ENCODE data around the gene WDFY2. TPM values are rescaled to one million over a fixed set of nuclear protein-coding genes. Genes with fewer than 3 reads are reported as not detected.

Gene WDFY2
- total RNA-seq, 2 donors from 2014 or later: 25.7 to 31.9 TPM

DNA sequence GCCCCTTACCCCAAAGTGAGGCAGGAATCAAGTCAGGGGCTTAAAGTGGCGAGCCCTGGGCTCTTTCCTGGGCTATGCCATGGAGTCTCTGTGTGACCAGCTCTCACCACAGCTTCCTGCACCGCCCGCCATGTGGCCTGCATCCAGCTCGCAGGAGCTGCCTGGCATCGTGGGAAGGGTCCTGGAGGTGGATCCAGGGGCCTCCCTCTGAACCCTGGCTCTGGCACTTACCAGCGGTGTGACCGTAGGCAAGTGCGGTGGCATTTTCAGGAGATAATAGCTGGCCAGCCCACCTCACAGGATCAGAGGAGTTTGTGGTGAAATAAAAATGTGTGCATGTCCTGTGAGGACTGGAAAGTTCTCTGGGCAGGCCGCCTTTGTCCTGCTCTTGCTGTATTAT is 193.7 kb downstream of the WDFY2 start:
- Histone ChIP-seq H3K27me3 (no peaks in the 10 kb centered on the region), H3K27ac (peak overlapping the region; percentile 87 to 95 (median 89)), H3K36me3 (replicated peaks in 1 of 2; ENCODE audit: insufficient read depth in 1 of 2, low read depth in 2 of 2) (no peaks in the 10 kb centered on the region), H3K9me3 (no peaks in the 10 kb centered on the region), H3K4me3 (no peak overlapping the region), H3K4me1 (peaks cover 70% of the 10 kb centered on the region)
- no peak for ATAC-seq
- intact Hi-C loops (cut with DNase I): no loop called here
- DNase-seq: peak in 3 of 4 donors; percentile 40 to 56 (median 45)
- TF ChIP-seq, protein P1, sequence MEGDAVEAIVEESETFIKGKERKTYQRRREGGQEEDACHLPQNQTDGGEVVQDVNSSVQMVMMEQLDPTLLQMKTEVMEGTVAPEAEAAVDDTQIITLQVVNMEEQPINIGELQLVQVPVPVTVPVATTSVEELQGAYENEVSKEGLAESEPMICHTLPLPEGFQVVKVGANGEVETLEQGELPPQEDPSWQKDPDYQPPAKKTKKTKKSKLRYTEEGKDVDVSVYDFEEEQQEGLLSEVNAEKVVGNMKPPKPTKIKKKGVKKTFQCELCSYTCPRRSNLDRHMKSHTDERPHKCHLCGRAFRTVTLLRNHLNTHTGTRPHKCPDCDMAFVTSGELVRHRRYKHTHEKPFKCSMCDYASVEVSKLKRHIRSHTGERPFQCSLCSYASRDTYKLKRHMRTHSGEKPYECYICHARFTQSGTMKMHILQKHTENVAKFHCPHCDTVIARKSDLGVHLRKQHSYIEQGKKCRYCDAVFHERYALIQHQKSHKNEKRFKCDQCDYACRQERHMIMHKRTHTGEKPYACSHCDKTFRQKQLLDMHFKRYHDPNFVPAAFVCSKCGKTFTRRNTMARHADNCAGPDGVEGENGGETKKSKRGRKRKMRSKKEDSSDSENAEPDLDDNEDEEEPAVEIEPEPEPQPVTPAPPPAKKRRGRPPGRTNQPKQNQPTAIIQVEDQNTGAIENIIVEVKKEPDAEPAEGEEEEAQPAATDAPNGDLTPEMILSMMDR (IDR thresholded peaks at IDR 0.05): no peak
- no peak for TF ChIP-seq POLR2A (IDR thresholded peaks at IDR 0.05)
- 38 to 58% methylated on average over 9 of the region's 9 CpGs for WGBS, 2 donors

DNA sequence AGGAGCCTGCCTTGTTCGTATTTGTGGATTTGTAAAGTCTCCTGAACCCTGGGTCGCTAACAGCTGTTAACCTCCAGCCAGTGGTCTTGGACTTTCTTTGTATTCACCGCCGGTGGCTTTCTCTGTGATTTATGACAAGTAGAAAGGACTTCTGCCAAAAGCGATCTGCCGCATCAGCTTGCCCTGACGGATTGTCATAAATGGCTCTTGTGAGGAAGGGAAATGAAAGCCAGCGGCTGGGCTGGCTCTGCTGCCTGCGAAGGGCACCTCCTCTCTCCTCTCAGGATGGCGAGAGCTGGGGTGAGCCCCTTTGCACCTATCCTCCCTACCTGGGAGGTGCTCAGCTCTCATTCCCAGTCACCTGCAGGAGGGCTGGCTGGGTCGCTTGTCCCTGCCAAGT is 194.1 kb downstream of the WDFY2 start:
- no peaks in the 10 kb centered on the region for H3K36me3 ChIP-seq (replicated peaks in 1 of 2; ENCODE audit: insufficient read depth in 1 of 2, low read depth in 2 of 2)
- ATAC-seq: no peak
- H3K4me3 ChIP-seq: no peak overlapping the region
- H3K27ac ChIP-seq: peak overlapping the region; percentile 87 to 95 (median 89)
- no peaks in the 10 kb centered on the region for H3K27me3 ChIP-seq
- DNase-seq: peak; percentile 59 to 73 (median 68)
- TF ChIP-seq, protein P1 (IDR thresholded peaks at IDR 0.05): no peak
- peak in 1 of 3 donors; percentile 49 for TF ChIP-seq POLR2A (IDR thresholded peaks at IDR 0.05)
- intact Hi-C loops (cut with DNase I): no loop called here
- H3K4me1 ChIP-seq: peaks cover 72% of the 10 kb centered on the region
- no peaks in the 10 kb centered on the region for H3K9me3 ChIP-seq
- WGBS, 2 donors: 10% methylated on average over 11 of the region's 11 CpGs

DNA sequence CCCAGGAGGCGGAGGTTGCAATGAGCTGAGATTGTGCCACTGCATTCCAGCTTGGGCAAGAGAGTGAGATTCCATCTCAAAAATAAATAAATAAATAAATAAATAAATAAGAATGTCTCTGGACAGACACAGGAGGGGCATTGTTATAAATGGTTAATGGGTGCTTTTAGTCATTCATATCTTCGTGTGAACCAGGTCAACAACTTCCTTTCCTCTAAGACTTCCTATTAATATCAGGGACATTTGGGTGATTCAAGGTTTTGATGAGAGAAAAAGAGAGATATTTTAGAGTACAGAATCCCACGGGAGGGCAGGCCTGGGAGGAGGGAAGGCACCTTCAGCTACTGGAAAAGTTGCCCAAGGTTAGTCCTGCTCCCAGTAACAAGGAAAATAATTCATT is 195.8 kb downstream of the WDFY2 start:
- Histone ChIP-seq H3K9me3 (no peaks in the 10 kb centered on the region), H3K27ac (peak overlapping the region; percentile 89 to 95 (median 90)), H3K4me1 (peaks cover 89% of the 10 kb centered on the region), H3K36me3 (replicated peaks in 1 of 2; ENCODE audit: insufficient read depth in 1 of 2, low read depth in 2 of 2) (no peaks in the 10 kb centered on the region), H3K27me3 (no peaks in the 10 kb centered on the region), H3K4me3 (no peak overlapping the region)
- DNase-seq (no peak), ATAC-seq (no peak)
- intact Hi-C loops (cut with DNase I): no loop called here
- 48 to 55% methylated on average over 3 of the region's 3 CpGs for WGBS, 2 donors
- TF ChIP-seq, protein P1 (IDR thresholded peaks at IDR 0.05): no peak
- no peak for TF ChIP-seq POLR2A (IDR thresholded peaks at IDR 0.05)

DNA sequence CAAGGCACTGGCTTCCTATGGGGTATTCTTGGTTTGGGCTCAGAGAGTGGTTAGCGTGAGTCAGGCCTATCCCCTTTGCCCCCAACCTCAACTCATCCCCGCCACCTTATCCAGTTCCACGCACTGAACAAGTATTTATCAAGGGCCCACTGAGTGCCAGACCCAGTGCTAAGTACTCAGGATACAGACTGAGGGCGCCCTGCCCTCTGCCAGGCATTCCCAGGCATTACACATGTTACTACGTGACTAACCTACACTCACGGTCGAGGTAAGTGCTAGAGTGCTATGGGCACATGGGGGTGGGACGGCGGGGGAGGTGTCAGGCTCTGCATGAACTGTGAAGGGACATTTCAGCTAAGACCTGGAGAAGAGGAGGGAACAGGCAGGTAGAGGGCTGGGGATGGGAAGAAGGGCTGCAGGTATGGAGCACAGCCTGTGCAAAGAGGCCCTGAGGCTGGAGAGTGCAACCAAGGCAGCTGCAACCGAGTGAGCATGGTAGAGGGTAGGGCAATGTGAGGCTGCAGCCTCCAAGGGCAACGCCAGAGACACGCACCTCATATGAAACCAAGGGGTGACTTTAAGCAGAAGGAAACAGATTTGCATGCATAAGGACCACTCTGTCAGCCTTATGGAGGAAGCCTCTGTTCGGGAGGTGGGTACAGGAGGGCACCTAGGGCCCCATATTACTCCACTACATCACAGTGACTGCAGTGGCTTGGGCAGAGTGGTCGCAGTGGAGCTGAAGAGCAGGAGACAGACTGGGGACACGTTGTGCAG is 197.2 kb downstream of the WDFY2 start:
- Histone ChIP-seq H3K4me3 (no peak overlapping the region), H3K9me3 (no peaks in the 10 kb centered on the region), H3K27me3 (no peaks in the 10 kb centered on the region), H3K4me1 (peaks cover 97% of the 10 kb centered on the region), H3K36me3 (replicated peaks in 1 of 2; ENCODE audit: insufficient read depth in 1 of 2, low read depth in 2 of 2) (no peaks in the 10 kb centered on the region), H3K27ac (peak overlapping the region; percentile 89 to 95 (median 90))
- ATAC-seq (peak; percentile 51), DNase-seq (peak; percentile 75 to 83 (median 80))
- TF ChIP-seq, protein P1 (IDR thresholded peaks at IDR 0.05): peak; percentile 10 to 65 (median 52)
- no peak for TF ChIP-seq POLR2A (IDR thresholded peaks at IDR 0.05)
- intact Hi-C loops (cut with DNase I): no loop called here
- WGBS, 2 donors: 42 to 43% methylated on average over 15 of the region's 15 CpGs

All from body of pancreas (tissue), 4 donors.